CD4-positive, alpha-beta T cell treated with Interleukin-15 for 4 hours (primary cell): ENCODE measurements around the gene KRT35.

Experiments
- DNase-seq: peaks from one replicate; pipeline ENCODE4 v3.0.0-alpha.2; 2020; ENCODE audit warnings: low spot score

KRT35 gene

DNA sequence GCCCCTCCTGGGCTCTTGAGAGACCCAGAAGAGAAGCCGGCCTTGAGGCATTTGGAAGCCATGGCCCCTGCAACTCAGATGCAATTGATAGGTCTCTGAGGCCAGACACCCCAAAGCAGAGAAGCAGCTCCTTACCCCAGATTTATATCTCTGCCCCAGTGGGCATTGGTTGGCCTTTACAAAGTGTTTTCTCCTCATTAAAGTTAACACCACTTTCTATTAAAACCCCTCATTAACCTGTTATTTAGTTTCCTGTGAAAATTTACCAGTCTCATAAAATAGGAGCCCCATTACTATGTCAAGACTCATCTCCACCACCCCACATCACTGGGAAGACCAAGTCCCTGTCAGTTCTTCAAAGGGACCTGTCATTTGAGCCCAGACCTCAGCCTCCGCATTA is at the start of gene KRT35:
KRT35 (minus strand) TSS at position 116 of the 400 bp plus-strand sequence; CDS start at position 62, 54 bp downstream.
- DNase-seq, result no peak

DNA sequence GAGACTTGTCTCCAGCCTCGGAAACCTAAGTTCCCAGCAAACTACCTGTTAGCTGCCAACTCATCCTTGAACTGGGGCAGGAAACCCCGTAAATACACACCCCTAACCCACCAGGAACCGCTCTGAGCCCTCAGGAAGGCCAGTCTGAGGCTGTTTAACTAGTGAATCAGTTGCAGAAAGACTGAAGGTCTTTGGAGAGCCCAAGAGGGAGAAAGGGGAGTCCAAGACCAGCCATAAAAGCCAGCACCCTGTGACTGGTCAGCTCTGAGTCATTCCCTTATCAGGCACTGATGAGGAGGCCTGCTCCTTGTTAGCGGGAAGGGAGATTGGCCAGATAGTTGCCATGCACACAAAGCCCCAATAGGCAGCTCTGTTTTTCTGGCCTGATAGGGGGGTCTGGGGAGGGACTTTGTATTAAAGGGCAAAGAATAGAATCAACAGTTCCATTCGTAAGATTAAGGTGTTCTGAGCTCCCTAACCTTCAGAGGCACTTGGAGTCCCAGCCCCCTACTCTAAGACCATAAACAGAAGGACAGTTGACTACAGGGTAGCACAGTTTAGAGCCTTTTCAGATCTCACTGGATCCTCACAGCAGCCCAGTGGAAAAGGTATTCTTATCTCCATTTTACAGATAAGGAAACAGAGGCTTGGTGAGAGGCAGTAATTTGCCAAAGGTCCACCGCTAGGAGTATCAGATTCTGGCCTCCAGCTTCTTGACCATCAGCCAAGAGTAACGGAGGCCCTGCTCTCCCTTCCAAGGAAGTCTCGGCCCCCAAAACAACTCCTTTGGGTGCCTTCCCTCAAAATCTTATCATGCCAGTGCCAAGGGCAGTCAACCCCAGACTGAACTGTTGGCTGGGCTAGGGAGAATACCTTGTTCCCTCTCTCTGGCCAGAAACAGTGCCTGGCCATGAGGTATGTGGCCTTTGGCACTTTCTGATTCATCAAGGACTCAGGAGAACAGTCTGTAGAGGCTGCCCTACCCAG is 49.4 kb upstream of the KRT35 start:
- no peak for DNase-seq

DNA sequence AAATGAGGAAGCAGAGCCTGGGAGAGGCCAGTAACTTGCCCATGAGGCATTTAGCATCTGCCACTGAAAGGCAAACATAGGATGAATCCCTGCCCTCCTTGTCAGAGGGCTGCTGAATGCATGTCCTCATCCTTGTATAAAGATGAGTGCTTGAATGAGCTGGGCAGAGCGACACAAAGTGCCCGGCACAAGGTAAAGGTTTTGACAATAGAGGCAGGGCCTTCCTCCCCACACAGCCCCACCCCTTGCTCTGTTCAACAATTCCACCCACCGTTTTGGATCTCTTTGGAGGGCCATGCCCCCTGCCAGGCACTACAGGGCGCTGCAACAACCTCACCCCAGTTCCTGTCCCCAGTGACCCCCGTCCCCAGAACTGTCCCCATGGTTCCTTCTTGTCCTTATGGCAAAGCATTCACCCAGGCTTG is 48.6 kb upstream of the KRT35 start:
- DNase-seq, result no peak

DNA sequence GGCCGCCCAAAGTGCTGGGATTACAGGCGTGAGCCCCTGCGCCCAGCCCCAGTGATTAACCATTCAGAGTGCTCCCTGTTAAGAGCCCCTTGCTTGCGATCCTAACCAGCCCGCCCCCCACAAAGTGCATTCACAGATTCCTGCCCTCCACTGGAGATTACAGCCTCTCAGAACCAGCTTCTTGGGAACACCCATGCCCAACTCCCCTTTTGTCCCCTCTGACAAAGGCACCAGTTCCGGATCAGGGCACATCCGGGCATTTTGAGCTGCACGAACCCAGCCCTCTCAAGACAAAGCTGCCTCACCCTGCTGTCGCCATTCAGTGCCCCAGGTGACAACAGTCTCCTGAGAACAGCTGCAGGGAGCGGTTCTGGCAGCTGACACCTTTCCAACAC is 48.0 kb upstream of the KRT35 start:
- DNase-seq, result no peak

DNA sequence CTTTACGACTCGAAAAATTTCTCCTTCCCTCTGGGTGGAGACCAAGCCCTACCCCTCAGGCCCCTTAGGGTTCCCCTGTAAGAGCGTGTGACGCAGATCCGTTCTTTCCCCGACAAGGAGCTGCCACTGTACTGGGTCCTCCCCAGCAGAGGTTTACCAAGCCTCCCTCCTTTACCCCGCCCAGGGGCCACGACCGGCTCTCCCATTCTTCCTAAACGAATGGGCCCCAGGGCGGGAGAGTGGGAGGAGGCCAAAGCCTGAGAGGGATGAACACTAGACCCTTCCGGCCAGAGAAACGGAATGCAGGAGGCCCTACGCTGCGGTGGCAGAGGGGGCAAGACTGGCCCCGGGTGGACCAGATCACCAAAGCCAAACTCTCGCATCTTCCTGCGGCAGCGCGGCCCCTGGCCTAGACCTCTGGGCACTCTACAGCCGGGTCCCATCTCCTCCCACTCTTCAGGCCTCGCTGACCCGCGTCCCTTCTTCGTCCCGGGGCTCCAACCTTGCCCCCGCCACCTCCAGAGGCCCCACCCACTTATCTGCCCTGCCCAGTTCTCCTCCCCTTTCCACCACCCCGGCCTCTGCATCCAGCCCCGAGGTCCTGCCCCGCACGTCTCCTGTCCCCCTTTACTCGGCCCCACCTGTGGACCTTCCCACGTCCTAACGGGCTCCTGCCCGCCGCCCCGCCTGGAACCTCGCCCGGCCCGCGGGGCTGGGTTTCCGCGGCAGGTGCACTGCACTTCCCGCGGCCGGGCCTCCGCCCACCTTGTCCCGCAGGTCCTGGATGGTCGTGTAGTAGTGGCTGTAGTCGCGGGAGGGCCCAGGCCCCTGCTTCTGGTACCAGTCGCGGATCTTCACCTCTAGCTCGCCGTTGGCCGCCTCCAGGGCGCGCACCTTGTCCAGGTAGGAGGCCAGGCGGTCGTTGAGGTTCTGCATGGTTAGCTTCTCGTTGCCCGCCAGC is 46.4 kb upstream of the KRT35 start:
- DNase-seq, result no peak

DNA sequence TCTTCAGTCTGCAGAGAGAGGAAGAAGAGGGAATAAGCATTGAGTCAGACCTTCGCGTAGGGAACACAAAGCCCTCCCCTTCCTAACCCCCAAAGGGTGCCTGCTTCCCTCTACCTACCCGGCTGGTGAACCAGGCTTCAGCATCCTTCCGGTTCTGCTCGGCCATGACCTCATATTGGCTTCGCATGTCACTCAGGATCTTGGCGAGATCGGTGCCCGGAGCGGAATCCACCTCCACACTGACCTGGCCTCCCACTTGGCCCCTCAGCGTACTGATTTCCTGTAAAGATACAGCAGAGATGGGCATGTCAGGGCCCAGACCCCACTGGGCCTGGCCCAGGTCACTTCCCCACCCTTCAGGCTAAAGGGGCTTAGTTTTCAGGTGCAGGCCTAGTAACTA is 43.3 kb upstream of the KRT35 start:
- DNase-seq, result no peak

DNA sequence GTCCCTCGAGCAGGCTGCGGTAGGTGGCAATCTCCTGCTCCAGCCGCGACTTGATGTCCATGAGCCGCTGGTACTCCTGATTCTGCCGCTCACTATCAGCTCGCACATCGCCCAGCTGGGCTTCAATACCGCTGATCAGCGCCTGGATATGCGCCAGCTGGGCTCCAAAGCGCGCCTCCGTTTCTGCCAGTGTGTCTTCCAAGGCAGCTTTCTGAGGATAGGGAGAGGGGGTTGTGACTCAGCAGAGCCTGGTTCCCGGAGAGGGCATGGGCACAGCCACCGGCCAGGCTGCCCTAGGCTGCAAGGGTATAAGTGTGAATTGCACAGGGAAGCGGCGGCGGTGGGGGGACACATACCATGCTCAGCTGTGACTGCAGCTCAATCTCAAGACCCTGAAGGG is 42.8 kb upstream of the KRT35 start:
- DNase-seq, result no peak

DNA sequence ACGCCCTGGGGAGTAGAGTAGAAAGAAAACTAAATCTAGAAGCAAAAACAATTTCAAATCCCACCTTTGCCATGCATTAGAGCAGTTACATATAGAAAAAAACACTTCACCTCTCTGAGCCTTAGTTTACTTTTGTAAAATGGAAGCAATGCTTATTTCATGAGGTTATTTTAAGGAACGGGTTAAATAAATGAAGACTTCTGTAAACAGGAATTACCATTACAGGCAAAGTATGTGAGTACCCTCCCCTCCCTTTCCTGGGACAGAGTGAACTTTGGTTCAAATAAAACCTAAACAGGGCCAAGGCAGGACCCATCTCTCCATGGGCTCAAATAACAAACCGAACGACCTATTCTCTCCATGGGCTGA is 42.3 kb upstream of the KRT35 start:
- no peak for DNase-seq

DNA sequence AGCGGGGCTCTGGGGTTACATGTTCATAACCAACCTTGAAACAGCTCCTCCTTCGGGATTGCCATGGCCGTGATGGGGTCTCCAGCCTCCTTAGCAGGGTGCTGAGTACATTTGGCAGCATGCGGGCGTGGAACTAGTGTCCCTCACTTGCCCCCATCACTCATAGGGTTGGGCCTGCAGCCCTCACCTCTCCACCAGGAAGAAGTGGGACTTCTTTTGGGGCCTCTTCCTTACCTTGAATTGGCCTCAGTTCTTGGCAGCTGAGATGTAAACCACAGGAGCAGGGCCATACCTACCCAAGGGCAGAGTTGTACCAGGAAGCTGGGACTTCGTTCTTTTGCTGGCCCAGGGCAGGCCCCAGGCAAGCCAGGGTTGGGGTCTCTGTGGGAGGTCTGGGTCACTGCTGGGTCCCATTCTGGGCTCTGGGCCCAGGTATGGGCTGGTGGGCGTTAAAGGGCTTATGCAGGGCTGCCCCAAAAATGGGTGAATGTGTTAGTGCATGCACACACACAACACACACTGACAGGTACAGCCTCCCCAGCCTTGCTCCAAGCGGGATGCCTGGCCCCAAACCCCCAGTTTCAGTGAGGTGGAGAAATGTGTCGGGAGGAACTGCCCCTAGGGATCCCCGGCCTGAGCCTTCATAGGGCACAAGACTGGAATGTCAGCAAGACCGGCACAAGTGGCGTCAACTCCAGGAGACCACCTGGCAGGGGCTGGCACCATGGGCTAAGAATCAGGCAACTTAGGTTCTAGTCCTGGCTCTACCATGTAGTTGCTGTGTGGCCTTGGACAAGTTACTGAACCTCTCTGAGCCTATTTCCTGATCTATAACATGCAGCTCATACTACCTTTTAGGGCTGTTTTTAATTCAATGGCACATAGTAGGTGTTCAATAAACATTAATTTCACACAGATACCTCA is 41.6 kb upstream of the KRT35 start:
- no peak for DNase-seq

DNA sequence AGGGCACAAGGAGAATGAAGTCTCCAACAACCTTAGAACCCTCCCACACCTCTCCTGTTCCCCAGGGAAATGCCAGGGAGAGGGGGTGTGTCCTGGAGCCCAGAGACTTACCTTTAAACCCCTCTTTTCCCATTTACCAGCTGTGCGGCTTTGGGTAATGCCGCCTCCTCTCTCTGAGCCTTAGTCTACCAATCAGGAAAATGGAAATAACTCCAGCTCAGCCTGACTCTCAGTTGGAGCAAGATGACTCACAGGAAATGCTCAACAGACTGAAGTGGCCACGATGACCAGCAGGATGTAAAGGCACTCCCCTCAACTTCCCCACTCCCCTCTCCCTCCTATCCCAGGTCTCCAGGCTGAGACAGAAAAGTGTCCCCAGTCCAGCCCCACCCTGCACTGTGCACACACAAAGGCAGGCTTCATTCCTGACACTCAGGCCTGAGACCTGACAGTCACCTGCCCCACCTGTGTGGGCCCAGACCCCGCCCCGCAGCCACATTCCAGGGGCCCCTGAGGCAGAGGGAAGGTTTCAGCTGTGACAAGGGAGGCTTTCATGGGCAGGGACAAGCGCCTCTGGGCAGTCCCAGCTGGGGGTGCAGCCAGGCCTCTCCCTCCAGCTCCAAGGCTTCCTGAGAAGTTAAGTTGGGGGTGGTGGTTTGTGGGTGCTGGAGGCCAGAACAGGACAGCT is 40.8 kb upstream of the KRT35 start:
- DNase-seq, result no peak

DNA sequence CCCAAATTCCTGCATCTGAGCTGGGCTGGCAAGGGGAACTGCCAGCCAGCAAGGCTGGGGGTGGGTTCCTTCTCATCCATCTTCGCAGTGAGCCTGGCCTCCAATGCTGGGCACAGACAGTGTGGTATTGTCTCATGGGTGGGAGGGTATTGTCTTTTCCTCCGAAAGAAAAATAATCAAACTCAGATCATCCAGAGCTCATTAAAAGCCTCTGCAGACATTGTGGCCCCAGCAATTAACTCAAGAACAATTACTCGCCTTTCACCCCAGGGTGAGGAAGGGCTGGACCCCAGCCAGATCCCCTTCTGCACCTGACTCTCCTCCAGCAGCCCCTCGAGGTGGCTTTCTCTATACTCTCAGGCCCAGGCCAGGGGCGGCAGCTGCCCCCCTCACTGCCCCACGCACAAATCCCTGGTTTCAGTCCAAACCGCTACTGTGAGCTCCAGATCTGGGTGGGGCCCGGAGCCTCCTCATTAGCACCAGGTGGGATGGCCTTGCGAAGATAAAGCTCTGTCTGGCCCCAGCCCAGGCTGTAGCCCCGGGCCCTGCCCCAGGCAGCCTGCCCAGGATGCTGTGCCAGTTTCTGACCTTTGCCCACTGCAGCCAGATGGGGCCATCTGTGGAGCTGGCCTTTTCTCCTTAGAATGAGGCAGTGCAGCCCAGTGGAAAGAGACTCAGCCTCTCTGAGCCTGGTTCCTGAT is 40.0 kb upstream of the KRT35 start:
- DNase-seq, result no peak

DNA sequence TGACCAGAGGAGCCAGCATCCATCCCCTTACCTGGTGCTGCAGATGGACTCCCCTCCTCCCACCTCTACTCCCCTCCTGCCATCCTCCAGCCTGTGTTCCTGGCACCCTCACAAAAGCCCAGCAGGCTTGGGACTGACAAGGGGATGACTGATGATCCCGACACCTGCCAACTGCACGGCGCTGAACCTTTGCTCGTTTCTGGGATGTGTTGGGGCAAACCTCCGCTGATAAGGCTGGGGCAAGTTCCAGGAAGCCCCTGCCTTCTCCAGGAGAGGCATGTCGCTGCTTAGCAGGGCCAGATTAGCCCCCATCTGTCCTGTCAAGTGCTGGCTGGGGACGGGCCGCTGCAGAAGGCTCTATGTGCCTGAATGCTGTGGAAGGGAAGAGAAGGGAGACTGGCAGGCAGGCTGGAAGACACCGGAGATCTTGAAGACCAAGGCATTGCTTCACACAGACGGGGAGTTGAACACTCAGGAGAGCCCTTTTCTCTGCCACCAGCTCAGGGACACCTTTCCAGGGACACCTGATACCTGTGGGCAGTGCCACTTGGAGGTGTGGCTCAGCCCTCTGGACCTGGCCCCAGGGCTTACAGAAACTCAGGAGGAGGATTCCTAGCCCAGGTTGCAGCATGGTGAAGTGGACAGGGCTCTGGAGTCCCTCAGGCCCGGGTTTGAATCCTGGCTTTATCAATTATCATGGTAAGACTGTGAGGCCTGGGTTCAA is 38.7 kb upstream of the KRT35 start:
- DNase-seq, result no peak

DNA sequence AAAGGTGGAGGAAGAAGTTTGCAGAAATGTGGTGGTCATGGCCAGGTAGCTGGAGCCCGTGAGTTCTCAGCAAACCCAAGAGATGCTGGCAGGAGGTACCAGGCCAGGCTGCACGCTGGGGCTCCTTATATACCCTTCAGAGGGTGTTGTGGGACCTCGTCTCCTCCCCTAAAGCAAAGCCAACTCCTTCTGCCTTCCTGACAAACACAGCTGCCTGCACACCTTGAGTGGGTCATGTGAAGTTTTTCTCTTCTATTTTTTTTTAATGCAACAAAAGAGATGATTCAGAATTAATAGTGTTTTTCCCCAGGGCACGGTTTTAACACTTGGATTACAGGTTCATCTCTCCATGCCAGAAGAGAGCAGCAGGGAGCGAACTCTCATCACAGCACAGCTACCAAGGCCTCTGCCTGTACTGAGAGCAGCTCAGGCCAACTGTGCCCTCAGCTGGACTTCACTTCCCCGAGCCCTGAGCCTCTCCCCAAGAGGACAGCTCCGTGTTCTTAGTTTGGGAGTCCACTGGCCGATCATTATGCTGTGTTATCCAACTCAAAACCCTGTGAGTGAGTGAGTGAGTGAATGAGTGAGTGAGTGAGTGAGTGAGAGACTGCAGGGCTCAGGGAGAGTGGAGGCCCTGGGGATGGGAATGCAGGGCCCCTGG is 38.0 kb upstream of the KRT35 start, which contains the start of gene KRT15:
KRT15 (minus strand) TSS at position 102 of the 661 bp plus-strand sequence; CDS start at position 39, 63 bp downstream.
- DNase-seq, result no peak

DNA sequence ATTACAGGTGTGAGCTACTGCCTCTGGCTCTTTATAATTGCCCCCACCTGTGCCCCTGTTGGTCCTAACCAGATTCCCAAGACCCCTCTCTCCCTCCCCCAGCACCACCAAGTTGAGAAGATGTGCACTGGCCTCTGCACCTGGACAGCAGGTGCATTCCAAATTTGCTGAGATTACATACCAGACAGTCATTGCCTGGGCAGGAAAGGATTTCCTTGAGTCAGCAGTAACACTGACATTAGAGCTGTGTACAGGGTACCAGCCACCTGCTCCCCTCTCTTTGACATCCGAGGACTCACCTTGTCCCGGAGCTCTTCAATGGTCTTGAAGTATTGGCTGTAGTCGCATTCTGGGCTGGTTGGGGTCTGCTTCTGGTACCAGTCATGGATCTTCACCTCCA is 37.1 kb upstream of the KRT35 start:
- DNase-seq, result no peak

DNA sequence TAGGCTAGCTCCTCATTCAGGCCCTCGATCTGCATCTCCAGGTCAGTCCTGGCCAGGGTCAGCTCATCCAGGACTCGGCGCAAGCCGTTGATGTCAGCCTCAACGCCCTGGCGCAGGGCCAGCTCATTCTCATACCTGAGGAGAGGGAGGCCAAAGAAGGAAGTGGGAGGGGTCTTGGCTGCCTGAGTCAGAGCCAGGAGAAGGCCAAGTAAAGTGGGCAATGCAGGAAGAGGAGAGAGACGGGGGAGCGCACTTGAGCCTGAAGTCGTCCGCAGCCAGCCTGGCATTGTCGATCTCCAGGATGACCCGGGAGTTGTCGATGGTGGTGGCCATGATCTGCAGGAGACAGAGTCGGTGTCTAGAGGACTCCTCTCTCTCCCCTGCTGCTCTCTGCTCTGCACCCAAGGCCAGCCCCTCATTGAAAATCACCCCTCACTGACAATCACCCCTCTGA is 35.9 kb upstream of the KRT35 start:
- no peak for DNase-seq

DNA sequence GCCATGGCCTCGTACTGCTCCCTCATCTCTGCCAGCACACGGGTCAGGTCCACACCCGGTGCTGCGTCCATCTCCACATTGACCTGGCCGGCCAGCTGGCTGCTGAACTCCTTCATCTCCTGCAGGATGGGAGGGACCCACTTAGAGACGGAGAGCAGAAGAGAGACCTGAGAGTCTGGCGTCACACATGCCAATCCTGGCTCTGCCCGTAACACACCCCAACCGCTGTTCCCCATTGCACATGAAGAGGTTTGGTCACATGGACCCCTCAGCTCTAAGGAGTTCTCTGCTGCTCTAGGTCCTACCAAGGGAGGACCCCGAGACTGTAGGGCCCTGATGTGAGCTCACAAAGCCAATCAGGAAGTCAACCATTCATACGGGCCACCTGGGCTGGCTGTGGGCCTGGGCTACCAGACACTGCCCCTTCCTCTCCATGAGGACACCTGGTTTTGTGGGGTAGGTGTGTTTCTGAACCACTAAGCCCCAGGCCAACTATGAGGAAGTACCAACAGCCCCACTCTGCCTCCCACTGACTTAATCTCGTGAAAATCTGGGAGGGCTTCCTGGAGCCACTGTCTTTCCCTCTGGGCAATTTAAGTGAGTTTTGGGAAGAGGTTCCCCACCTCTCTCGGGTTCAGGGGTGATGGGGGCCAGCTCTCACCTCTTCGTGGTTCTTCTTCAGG is 35.3 kb upstream of the KRT35 start:
- DNase-seq, result no peak

DNA sequence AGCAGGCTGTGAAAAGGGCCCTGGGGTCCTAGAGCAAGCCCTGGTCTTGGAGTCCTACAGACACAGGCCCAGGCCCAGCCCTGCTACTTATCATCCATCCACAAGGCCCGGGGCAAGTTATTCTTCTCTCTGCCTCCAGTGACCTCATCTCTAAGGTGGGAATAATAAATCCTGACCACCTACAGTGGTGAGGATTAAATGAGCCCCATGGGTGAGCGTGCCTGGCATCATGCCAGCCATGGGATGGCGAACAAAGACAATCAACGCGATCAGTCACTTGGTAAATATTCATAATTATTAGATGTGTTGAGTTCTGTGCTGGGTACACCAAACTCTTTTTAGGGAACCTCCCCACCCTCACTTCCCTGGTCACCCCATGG is 32.2 kb upstream of the KRT35 start:
- DNase-seq, result no peak

DNA sequence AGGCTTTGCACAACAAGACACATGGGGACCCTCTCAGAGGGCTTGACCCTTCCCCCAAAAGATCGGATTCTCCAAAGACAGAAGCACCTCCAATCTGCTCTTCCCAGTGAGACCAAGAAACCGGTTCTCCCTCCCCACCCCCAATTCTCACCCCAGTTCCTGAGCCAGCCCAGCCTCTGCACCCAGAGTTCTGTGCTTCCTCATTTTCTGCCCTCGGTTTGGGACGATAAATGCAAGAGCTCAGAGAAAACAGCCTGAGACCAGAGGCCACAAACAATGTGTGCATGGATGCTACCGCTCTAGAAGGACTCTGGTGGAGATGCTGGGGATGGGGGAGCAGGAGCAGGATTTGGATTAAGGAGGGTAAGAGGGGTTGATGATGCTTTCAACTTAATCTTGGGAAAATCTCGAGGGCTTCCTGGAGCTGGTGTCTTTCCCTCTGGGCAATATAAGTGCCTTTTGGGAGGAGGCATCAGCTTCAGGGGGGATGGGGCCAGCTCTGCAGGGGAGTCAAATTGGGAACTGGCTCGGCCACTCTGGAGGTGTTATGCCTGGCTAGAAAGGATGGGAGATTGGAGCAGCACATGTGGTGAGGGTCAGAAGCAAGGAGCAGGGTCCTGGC is 31.7 kb upstream of the KRT35 start:
- DNase-seq, result no peak
